NT2/D1 (cell line): Measurements from ENCODE around the gene RNF180.

Source experiments
- DNase-seq: peaks from one replicate; pipeline ENCODE4 v3.0.0-alpha.2; 2011; ENCODE audit warnings: low read depth, low spot score
- H3K27me3 ChIP-seq: 2 replicates; pipeline ENCODE4 v1.6.0; 2011; ENCODE audit warnings: mild to moderate bottlenecking; ENCODE audit not compliant: insufficient read length, insufficient read depth
- H3K36me3 ChIP-seq: 2 replicates; pipeline ENCODE4 v1.6.1; 2011; ENCODE audit warnings: mild to moderate bottlenecking, low read length, mixed read lengths; ENCODE audit not compliant: insufficient read depth, insufficient read length
- H3K4me1 ChIP-seq: 2 replicates; pipeline ENCODE4 v1.5.1; 2011; ENCODE audit not compliant: insufficient read depth, insufficient read length
- H3K4me3 ChIP-seq: 2 replicates; pipeline ENCODE4 v1.5.1; 2011; ENCODE audit warnings: low read depth; ENCODE audit not compliant: insufficient read length
- H3K9ac ChIP-seq: 2 replicates; pipeline ENCODE4 v1.6.0; 2011; ENCODE audit warnings: low read depth; ENCODE audit not compliant: insufficient read length
- H3K9me3 ChIP-seq: 2 replicates; pipeline ENCODE4 v1.5.1; 2011; ENCODE audit warnings: mild to moderate bottlenecking, low read length; ENCODE audit not compliant: insufficient read depth
- SUZ12 ChIP-seq: IDR thresholded peaks from 2 replicates; pipeline ENCODE4 v1.6.1; 2011; ENCODE audit not compliant: insufficient read length, insufficient read depth; ENCODE audit errors: extremely low read depth
- YY1 ChIP-seq: IDR thresholded peaks from 2 replicates; pipeline ENCODE4 v1.6.1; 2011; ENCODE audit not compliant: insufficient read length, insufficient read depth
- ZNF274 ChIP-seq: IDR thresholded peaks from 2 replicates; pipeline ENCODE4 v1.6.1; 2011; ENCODE audit warnings: mild to moderate bottlenecking, low read depth, low read length

RNF180 gene

DNA sequence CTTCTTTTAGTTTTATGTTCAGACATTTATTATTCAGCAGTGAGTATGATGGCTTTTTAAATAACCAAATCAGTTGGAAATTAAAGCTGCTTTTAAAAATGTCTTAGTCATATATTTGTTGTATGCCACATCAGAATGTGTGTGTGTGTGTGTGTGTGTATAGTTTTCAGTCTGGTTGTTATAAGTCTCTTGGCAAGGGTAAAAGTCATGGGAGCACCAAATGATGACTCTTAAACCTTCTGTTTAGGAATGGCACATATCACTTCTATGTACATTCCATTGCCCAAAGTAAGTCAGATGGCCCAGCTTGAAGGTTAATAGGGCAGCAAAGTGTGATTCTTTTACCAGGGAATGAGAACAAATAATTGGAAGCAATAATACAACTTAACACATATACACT lies 135.9 kb downstream of the RNF180 start:
- Histone ChIP-seq H3K36me3 (no peaks in the 10 kb centered on the region), H3K4me3 (no peak overlapping the region), H3K4me1 (no peaks in the 10 kb centered on the region), H3K9ac (no peak overlapping the region), H3K9me3 (no peaks in the 10 kb centered on the region), H3K27me3 (no peaks in the 10 kb centered on the region)
- TF ChIP-seq ZNF274 (no peak), SUZ12 (no peak), YY1 (no peak)
- no peak for DNase-seq

- no peak overlapping the region for H3K9ac ChIP-seq
- no peak for DNase-seq
- no peak overlapping the region for H3K4me3 ChIP-seq
- no peaks in the 10 kb centered on the region for H3K4me1 ChIP-seq
- H3K36me3 ChIP-seq = no peaks in the 10 kb centered on the region
- H3K27me3 ChIP-seq = no peaks in the 10 kb centered on the region
- H3K9me3 ChIP-seq = no peaks in the 10 kb centered on the region
- TF ChIP-seq SUZ12 = no peak
- no peak for TF ChIP-seq YY1
- no peak for TF ChIP-seq ZNF274
These were observed 142.5 kb downstream of the RNF180 start for GRCh38 chr5:64308135-64308534.

DNA sequence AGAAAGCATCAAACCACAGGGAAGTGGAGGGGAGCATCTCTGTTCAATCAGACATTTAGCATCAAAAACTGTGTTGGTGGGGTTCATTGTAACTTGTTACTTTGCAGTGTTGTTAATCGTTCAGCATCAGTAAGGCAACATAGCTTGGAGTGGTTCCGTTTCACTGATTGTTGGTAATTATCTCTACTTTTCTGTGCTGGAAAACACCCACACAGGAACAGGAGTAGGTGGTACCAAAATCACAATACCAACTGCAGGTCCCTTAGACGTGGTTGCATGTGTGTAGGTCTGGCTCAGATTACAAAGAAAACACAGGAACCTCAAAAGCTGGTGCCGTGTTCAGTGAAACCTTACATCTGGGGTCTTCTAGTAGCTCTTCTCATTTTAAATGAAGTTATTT lies 146.8 kb downstream of the RNF180 start:
- H3K36me3 ChIP-seq = no peaks in the 10 kb centered on the region
- no peak for DNase-seq
- H3K4me3 ChIP-seq = no peak overlapping the region
- no peaks in the 10 kb centered on the region for H3K4me1 ChIP-seq
- no peaks in the 10 kb centered on the region for H3K9me3 ChIP-seq
- TF ChIP-seq ZNF274 (no peak), SUZ12 (no peak), YY1 (no peak)
- no peak overlapping the region for H3K9ac ChIP-seq
- H3K27me3 ChIP-seq = no peaks in the 10 kb centered on the region

DNA sequence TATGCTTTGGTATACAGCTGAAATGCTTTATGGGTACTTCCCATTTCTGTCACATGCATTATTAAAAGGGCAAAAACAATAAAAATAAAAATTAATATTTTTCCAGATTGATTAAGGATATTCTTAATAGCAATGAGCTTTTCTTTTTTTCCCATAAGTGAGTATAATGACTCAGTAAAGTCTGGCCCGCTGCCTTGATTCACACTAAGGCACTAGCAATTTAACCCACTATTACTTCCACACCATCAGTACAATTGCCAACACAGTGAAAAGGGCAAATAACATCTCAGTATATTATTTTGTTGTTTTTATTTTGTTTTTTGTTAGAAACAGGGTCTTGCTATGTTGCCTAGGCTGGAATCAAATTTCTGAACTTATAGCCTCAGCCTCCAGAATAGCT lies 150.1 kb downstream of the RNF180 start:
- Histone ChIP-seq H3K4me1 (no peaks in the 10 kb centered on the region), H3K4me3 (no peak overlapping the region), H3K9ac (no peak overlapping the region), H3K36me3 (no peaks in the 10 kb centered on the region), H3K9me3 (no peaks in the 10 kb centered on the region), H3K27me3 (no peaks in the 10 kb centered on the region)
- DNase-seq = no peak
- TF ChIP-seq ZNF274 (no peak), YY1 (no peak), SUZ12 (no peak)

GRCh38 chr5:64318175-64318574 lies 152.5 kb downstream of the RNF180 start:
- Histone ChIP-seq H3K4me3 (no peak overlapping the region), H3K9ac (no peak overlapping the region), H3K9me3 (no peaks in the 10 kb centered on the region), H3K27me3 (no peaks in the 10 kb centered on the region), H3K4me1 (no peaks in the 10 kb centered on the region), H3K36me3 (no peaks in the 10 kb centered on the region)
- DNase-seq = no peak
- TF ChIP-seq SUZ12 = no peak
- no peak for TF ChIP-seq ZNF274
- no peak for TF ChIP-seq YY1

DNA sequence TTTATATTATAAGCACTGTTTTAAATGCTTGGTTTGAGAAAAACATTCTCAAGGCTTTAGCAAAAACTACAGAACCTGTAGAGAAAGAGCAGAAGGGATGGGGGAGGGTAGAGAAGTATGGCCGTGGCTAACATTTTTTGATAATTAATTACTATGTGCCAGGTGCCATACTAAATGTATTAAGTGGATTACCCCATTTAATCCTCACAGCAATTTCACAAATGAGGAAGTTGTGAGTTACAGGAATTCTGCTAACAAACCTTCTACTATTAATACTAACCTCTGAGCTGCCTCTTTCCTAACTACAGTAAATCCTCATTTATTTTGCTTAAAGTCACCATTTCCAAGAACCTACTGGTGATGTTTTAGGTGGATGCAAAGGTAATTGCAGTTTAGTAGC lies 157.9 kb downstream of the RNF180 start:
- Histone ChIP-seq H3K4me1 (no peaks in the 10 kb centered on the region), H3K36me3 (no peaks in the 10 kb centered on the region), H3K9me3 (no peaks in the 10 kb centered on the region), H3K4me3 (no peak overlapping the region), H3K9ac (no peak overlapping the region), H3K27me3 (no peaks in the 10 kb centered on the region)
- TF ChIP-seq SUZ12 = no peak
- no peak for TF ChIP-seq YY1
- no peak for TF ChIP-seq ZNF274
- DNase-seq = no peak

DNA sequence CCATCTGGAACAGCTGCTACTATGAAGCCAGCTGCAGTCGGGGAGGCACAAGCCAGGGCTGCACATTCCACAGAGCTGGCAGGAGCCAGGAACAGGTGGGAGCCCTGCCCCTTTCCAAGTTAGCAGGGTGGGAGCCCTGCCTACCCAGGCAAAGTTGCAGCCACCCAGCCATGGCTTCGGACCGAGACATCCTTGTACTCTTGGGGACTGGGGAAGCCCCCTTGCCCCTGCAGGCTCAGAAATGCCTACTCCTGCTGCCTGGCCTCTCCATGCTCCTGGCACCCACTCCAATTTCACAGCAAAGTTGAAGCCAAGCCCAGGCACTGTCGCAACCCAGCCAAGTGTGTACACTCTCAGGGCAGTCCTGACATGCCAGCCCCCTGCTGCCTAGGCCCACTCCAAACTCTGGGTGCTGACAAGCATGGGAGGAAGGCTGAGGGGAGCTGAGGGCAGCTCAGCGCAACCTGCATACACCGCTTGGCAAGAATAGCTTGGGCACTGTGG lies 165.1 kb downstream of the RNF180 start:
- no peak for DNase-seq
- H3K4me1 ChIP-seq = no peaks in the 10 kb centered on the region

DNA sequence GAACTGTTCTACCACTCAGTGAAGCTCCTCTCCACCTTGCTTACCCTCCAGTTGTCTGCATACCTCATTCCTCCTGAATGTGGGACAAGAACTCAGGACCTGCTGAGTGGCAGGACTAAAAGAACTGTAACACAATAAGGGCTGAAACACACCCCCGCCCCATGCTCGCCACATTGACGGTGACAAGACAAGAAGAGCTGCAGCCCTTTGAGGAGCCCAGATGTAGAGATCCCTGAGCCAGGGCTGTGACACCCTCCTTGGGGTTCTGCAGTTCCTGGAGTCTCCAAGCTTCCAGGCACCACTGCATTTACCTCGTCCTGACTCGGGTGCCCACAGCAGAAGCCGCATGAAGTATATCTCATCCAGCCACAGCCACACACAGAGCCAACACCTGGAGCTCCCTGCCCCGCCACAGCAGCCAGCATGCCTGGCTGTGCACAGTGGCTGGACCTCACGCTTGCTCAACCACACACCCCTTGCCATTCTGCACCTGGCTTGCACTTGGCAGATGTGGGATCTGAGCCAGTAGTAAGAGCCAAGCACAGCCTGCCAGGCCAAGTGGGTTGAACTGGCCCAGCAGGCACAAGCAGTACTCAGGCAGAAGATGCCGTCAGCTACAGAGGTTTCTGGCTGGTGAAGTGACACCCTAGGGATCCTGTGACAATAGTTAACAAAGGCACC lies 166.1 kb downstream of the RNF180 start:
- DNase-seq = no peak
- TF ChIP-seq YY1 (no peak), SUZ12 (no peak), ZNF274 (no peak)
- no peaks in the 10 kb centered on the region for H3K4me1 ChIP-seq
- H3K27me3 ChIP-seq = no peaks in the 10 kb centered on the region
- no peak overlapping the region for H3K4me3 ChIP-seq
- no peaks in the 10 kb centered on the region for H3K9me3 ChIP-seq
- H3K9ac ChIP-seq = no peak overlapping the region
- H3K36me3 ChIP-seq = no peaks in the 10 kb centered on the region

More for the DNA sequence above, 165.1 kb downstream of the RNF180 start:
- Histone ChIP-seq H3K36me3 (no peaks in the 10 kb centered on the region), H3K9me3 (no peaks in the 10 kb centered on the region), H3K27me3 (no peaks in the 10 kb centered on the region), H3K9ac (no peak overlapping the region), H3K4me3 (no peak overlapping the region)
- TF ChIP-seq ZNF274 = no peak
- no peak for TF ChIP-seq YY1
- no peak for TF ChIP-seq SUZ12
